ENCODE measurements around the gene IER5L.

- TF ChIP-seq CTCF (IDR thresholded peaks at IDR 0.05; ENCODE audit: borderline replicate concordance, extremely low read depth, low read length, poor library complexity, severe bottlenecking), result no peak
- TF ChIP-seq EZH2 (IDR thresholded peaks at IDR 0.05; ENCODE audit: borderline replicate concordance, low read depth, low read length, severe bottlenecking), result no peak
Observed at GRCh38 chr9:129150122-129150521, 27.9 kb downstream of the IER5L start.

All from DND-41 (cell line).